PFSK-1 (cell line): Measurements from ENCODE around the gene STAB1.

ENCODE experiments used
- FOXP2 ChIP-seq: optimal IDR thresholded peaks from 2 replicates; pipeline ENCODE3; 2011; ENCODE audit warnings: borderline replicate concordance, control low read depth, inconsistent platforms; ENCODE audit not compliant: insufficient read depth; ENCODE audit errors: extremely low read length, extremely low read depth
- POLR2AphosphoS5 ChIP-seq: IDR thresholded peaks from 2 replicates; pipeline ENCODE4 v1.6.1; 2012; ENCODE audit warnings: low read depth, mild to moderate bottlenecking, control low read depth, low read length, moderate library complexity
- SIN3A ChIP-seq: IDR thresholded peaks from 2 replicates; pipeline ENCODE4 v1.6.1; 2012; ENCODE audit warnings: mild to moderate bottlenecking, low read length, moderate library complexity, borderline replicate concordance; ENCODE audit not compliant: insufficient read depth
- TAF1 ChIP-seq: IDR thresholded peaks from 2 replicates; pipeline ENCODE4 v1.6.1; 2012; ENCODE audit warnings: low read length, control low read depth, borderline replicate concordance; ENCODE audit not compliant: insufficient read depth
- TF ChIP-seq, protein P1 (sequence below), 2 experiments: IDR thresholded peaks; 2 replicates each; pipeline versions ENCODE4 v1.6.1 to v1.8.0; 2011 to 2012; ENCODE audit warnings: low read depth in 2 of 2, low read length in 2 of 2, control low read depth in 1 of 2, inconsistent platforms in 1 of 2, mild to moderate bottlenecking in 1 of 2, moderate library complexity in 1 of 2; ENCODE audit not compliant: insufficient read depth in 1 of 2

The STAB1 gene

DNA sequence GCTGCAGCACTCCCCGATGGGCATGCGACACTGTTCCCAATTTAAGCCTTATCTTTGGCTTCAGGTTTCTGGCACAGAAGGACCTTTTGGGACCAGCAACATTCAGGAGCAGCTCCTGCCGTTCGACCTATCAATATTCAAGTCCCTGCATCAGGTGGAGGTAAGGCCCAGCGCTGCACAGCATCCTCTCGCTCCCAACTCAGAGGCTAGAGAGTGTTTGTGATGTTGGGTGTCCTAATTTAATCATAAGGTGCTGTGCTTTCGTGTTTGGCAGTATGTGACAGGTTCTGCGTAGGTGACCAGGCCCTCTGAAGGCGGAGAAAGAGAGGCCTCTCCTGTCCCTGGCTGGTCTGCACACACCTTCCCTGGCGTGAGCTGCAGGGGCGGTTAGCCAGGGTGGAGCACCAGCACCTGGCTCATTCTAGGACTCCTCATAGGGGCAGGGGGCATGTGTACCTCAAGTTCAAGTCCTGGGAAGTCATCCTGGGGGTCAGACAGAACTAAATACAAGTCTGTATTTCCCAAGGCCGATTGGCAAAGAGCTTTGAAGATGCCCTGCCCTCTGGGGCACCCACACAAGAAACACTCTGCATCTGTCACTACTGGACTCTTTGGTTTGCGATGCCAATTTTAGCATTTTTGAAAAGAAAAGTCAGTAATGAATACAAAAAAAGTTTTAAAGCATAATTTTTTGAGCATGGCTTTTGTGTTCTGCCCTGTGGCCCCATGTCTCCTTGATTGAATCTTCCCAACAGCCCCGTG, 22.7 kb upstream of the STAB1 start:
- TF ChIP-seq TAF1, result no peak
- TF ChIP-seq POLR2AphosphoS5, result no peak
- TF ChIP-seq, protein P1, sequence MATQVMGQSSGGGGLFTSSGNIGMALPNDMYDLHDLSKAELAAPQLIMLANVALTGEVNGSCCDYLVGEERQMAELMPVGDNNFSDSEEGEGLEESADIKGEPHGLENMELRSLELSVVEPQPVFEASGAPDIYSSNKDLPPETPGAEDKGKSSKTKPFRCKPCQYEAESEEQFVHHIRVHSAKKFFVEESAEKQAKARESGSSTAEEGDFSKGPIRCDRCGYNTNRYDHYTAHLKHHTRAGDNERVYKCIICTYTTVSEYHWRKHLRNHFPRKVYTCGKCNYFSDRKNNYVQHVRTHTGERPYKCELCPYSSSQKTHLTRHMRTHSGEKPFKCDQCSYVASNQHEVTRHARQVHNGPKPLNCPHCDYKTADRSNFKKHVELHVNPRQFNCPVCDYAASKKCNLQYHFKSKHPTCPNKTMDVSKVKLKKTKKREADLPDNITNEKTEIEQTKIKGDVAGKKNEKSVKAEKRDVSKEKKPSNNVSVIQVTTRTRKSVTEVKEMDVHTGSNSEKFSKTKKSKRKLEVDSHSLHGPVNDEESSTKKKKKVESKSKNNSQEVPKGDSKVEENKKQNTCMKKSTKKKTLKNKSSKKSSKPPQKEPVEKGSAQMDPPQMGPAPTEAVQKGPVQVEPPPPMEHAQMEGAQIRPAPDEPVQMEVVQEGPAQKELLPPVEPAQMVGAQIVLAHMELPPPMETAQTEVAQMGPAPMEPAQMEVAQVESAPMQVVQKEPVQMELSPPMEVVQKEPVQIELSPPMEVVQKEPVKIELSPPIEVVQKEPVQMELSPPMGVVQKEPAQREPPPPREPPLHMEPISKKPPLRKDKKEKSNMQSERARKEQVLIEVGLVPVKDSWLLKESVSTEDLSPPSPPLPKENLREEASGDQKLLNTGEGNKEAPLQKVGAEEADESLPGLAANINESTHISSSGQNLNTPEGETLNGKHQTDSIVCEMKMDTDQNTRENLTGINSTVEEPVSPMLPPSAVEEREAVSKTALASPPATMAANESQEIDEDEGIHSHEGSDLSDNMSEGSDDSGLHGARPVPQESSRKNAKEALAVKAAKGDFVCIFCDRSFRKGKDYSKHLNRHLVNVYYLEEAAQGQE (IDR thresholded peaks at IDR 0.05; ENCODE audit: insufficient read depth in 1 of 2, low read depth in 2 of 2, low read length in 2 of 2), result no peak
- no peak for TF ChIP-seq SIN3A
- no peak for TF ChIP-seq FOXP2

DNA sequence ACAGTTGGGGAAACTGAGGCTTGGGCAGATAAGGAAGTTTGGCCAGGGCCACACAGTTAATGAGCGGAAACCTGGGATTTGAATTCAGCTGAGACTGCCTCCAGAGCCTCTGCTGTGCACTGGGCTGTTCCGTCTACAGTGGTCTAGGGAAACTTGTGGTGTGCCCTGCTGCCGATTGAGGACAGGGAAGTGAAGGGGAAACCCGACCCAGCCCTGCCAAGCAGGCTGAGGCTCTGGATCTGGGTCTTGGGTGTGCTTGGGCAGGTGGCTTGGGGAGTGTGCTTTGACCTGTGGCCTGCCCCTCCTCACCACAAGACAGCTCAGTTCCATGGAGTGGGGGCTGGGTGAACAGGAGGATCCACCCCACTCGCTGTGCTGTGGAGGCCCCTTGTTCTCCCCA, 22.1 kb upstream of the STAB1 start:
- TF ChIP-seq SIN3A, result no peak
- no peak for TF ChIP-seq TAF1
- TF ChIP-seq POLR2AphosphoS5, result no peak
- TF ChIP-seq, protein P1 (IDR thresholded peaks at IDR 0.05; ENCODE audit: insufficient read depth in 1 of 2, low read depth in 2 of 2, low read length in 2 of 2), result no peak
- no peak for TF ChIP-seq FOXP2

DNA sequence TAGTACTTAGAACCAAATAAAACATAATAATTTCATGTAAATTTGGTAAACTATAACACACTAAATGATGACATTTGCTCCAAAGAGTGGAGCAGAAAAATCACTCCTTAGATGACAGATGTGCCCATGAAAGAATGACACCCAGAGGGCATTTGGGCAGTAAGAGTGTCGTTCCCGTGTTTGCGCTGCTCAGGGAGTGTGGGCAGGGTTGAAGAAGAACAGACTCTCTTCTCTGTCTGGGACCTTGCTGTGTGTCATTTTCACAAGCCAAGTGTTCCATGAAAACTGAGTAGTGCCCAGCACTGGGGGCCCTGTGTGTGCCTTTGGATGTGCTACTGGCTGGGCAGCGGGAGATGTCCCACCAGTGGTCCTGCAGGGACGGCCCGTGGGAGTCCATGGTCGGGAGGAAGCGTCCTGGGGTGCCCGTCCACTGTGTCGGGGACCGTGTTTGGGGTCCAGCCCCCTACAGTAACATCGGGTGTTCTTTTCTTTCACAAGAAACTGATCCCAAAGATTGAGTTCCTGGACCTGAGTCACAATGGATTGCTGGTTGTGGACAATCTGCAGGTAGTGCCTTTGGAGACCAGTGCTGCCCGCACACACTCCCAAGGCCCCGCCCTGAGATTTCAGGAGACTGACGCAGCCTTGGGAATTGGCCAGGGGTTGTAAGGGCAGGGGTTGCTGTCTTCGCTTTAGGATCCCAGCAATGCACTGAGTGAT, 17.9 kb upstream of the STAB1 start:
- TF ChIP-seq POLR2AphosphoS5, result no peak
- no peak for TF ChIP-seq FOXP2
- no peak for TF ChIP-seq TAF1
- TF ChIP-seq, protein P1 (IDR thresholded peaks at IDR 0.05; ENCODE audit: insufficient read depth in 1 of 2, low read depth in 2 of 2, low read length in 2 of 2), result no peak
- no peak for TF ChIP-seq SIN3A

DNA sequence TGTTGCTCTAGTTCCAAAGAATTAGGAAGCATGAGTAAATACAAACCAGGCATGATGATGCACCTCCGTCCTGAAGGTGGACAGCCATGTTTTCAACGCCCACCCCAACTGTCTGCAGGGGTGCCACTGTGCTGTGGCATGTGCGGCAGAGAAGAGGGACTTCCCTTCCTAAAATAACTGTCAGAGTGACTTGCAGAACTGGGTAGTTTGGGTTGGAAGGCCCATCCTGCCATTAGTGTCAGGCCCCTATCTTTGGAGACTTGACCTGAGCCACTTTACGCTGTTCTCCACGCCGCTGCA, 17.4 kb upstream of the STAB1 start:
- TF ChIP-seq, protein P1 (IDR thresholded peaks at IDR 0.05; ENCODE audit: insufficient read depth in 1 of 2, low read depth in 2 of 2, low read length in 2 of 2), result no peak
- TF ChIP-seq SIN3A, result no peak
- no peak for TF ChIP-seq TAF1
- TF ChIP-seq POLR2AphosphoS5, result no peak
- TF ChIP-seq FOXP2, result no peak
